IMR-90 (cell line): Measurements from ENCODE around the gene ADAMTS8. TPM values are rescaled to one million over a fixed set of nuclear protein-coding genes. Genes with fewer than 3 reads are reported as not detected.

Experiments
- ATAC-seq: fragments of 200-7000 bp; cut with Tn5 transposase; 2 replicates; pipeline ENCODE4 v1.9.1; 2020; ENCODE audit warnings: low read depth, mild to moderate bottlenecking, moderate library complexity
- BruUV-seq: library from RNA; stranded (reverse); fragments of 400-500 nt; replicated peaks from 2 replicates; lab custom pipeline; 2021; lab: Mats Ljungman, UMichigan
- CTCF ChIA-PET: fragments of 300-600 bp; formaldehyde crosslinking; extraction: SDS; loops from one replicate; lab custom pipeline; 2021; ENCODE audit warnings: antibody characterized with exemption; lab: Yijun Ruan, JAX
- POLR2A ChIA-PET: fragments of 300-600 bp; sonication (Branson Sonifier 250); formaldehyde crosslinking; loops from one replicate; lab custom pipeline; 2022; ENCODE audit warnings: antibody characterized with exemption; ENCODE audit not compliant: unreplicated experiment; lab: Charles Lee
- DNase-seq: peaks from one replicate; pipeline ENCODE4 v3.0.0; 2013
- H2AFZ ChIP-seq: replicated peaks from 2 replicates; pipeline ENCODE3; 2013; ENCODE audit warnings: low read length, mild to moderate bottlenecking; ENCODE audit not compliant: poor library complexity
- H2AK5ac ChIP-seq: 2 replicates; pipeline ENCODE4 v1.6.1; 2013; ENCODE audit warnings: low read depth, low read length, inconsistent platforms
- H2AK9ac ChIP-seq: replicated peaks from 2 replicates; pipeline ENCODE3; 2013; ENCODE audit warnings: mild to moderate bottlenecking, low read depth, low read length, moderate library complexity; ENCODE audit not compliant: poor library complexity
- H2BK120ac ChIP-seq: 2 replicates; pipeline ENCODE4 v1.6.1; 2013; ENCODE audit warnings: low read depth, low read length, inconsistent platforms
- H2BK15ac ChIP-seq: 3 replicates; pipeline ENCODE4 v1.6.1; 2013; ENCODE audit warnings: low read depth, low read length, inconsistent platforms
- H2BK20ac ChIP-seq: 2 replicates; pipeline ENCODE4 v1.6.1; 2013; ENCODE audit warnings: low read depth, mild to moderate bottlenecking, inconsistent platforms, low read length, moderate library complexity
- H2BK5ac ChIP-seq: 2 replicates; pipeline ENCODE4 v1.6.1; 2013; ENCODE audit warnings: mild to moderate bottlenecking, low read depth, low read length, inconsistent platforms; ENCODE audit not compliant: poor library complexity, severe bottlenecking
- H3K14ac ChIP-seq: replicated peaks from 2 replicates; pipeline ENCODE4 v1.6.1; 2013; ENCODE audit warnings: low read depth, low read length, inconsistent platforms
- H3K18ac ChIP-seq: 2 replicates; pipeline ENCODE4 v1.6.1; 2013; ENCODE audit warnings: low read depth, low read length, control low read depth
- H3K23ac ChIP-seq: 2 replicates; pipeline ENCODE4 v1.6.1; 2013; ENCODE audit warnings: low read depth, low read length, inconsistent platforms
- H3K27ac ChIP-seq: 2 replicates; pipeline ENCODE4 v1.5.1; 2013; ENCODE audit warnings: mild to moderate bottlenecking, control low read depth, low read length; ENCODE audit not compliant: insufficient read depth
- H3K27me3 ChIP-seq: 2 replicates; pipeline ENCODE4 v1.6.1; 2013; ENCODE audit warnings: low read length; ENCODE audit not compliant: control insufficient read depth, insufficient read depth
- H3K36me3 ChIP-seq: 2 replicates; pipeline ENCODE4 v1.6.1; 2013; ENCODE audit warnings: low read length, mixed read lengths; ENCODE audit not compliant: control insufficient read depth, insufficient read depth
- H3K4ac ChIP-seq: 2 replicates; pipeline ENCODE4 v1.6.1; 2013; ENCODE audit warnings: low read depth, low read length, inconsistent platforms
- H3K4me1 ChIP-seq: 2 replicates; pipeline ENCODE4 v1.6.1; 2013; ENCODE audit warnings: low read length, mixed read lengths; ENCODE audit not compliant: control insufficient read depth, insufficient read depth
- H3K4me2 ChIP-seq: 2 replicates; pipeline ENCODE4 v1.6.1; 2013; ENCODE audit warnings: low read depth, mild to moderate bottlenecking, control low read depth, low read length, moderate library complexity
- H3K4me3 ChIP-seq: 2 replicates; pipeline ENCODE4 v1.5.1; 2013; ENCODE audit warnings: low read depth, mild to moderate bottlenecking, control low read depth, low read length, moderate library complexity; ENCODE audit not compliant: insufficient read depth
- H3K56ac ChIP-seq: 2 replicates; pipeline ENCODE4 v1.6.1; 2013; ENCODE audit warnings: low read length, inconsistent platforms; ENCODE audit not compliant: insufficient read depth; ENCODE audit errors: extremely low read depth
- H3K79me1 ChIP-seq, 2 experiments: 2 replicates each; pipeline ENCODE4 v1.6.1; 2013; ENCODE audit warnings: low read length in 2 of 2, inconsistent platforms in 1 of 2, low read depth in 1 of 2
- H3K9ac ChIP-seq: 2 replicates; pipeline ENCODE4 v1.6.1; 2013; ENCODE audit warnings: low read depth, low read length, control low read depth
- H3K9me1 ChIP-seq: 2 replicates; pipeline ENCODE4 v1.6.1; 2013; ENCODE audit warnings: low read length, inconsistent platforms; ENCODE audit not compliant: insufficient read depth
- H3K9me3 ChIP-seq: 2 replicates; pipeline ENCODE4 v1.6.1; 2013; ENCODE audit warnings: low read length; ENCODE audit not compliant: control insufficient read depth, insufficient read depth
- H4K20me1 ChIP-seq: 2 replicates; pipeline ENCODE4 v1.6.1; 2013; ENCODE audit warnings: low read length, inconsistent platforms; ENCODE audit not compliant: insufficient read depth
- H4K5ac ChIP-seq: 2 replicates; pipeline ENCODE4 v1.6.1; 2013; ENCODE audit warnings: mild to moderate bottlenecking, low read depth, low read length, control low read depth
- H4K8ac ChIP-seq, 2 experiments: 2 replicates each; pipeline ENCODE4 v1.6.1; 2013; ENCODE audit warnings: low read depth in 2 of 2, low read length in 2 of 2, control low read depth in 1 of 2, inconsistent platforms in 1 of 2
- H4K91ac ChIP-seq: 2 replicates; pipeline ENCODE4 v1.6.1; 2013; ENCODE audit warnings: low read depth, low read length, inconsistent platforms; ENCODE audit not compliant: insufficient read depth
- ELK1 ChIP-seq: fragments of 150-350 bp; IDR thresholded peaks from 2 replicates; pipeline ENCODE4 v1.6.1; 2016; ENCODE audit warnings: low read depth, mild to moderate bottlenecking, low read length, moderate library complexity, borderline replicate concordance
- MAZ ChIP-seq: IDR thresholded peaks from 2 replicates; pipeline ENCODE4 v1.6.1; 2012; ENCODE audit warnings: low read depth, mild to moderate bottlenecking, low read length, improper control_type of control experiment, moderate library complexity, borderline replicate concordance
- SMC3 ChIP-seq: fragments of 150-350 bp; IDR thresholded peaks from 2 replicates; pipeline ENCODE4 v1.6.1; 2016; ENCODE audit warnings: low read depth, mild to moderate bottlenecking, antibody characterized with exemption, low read length, moderate library complexity
- USF2 ChIP-seq: fragments of 150-350 bp; IDR thresholded peaks from 2 replicates; pipeline ENCODE4 v1.6.1; 2017; ENCODE audit warnings: mild to moderate bottlenecking, antibody characterized with exemption, low read length, low read depth
- WGBS, 2 experiments: methylation state at CpG; one replicate each; pipeline versions ENCODE4 v1.1.5 to v1.1.7; 2013; ENCODE audit warnings: missing lambda C conversion rate in 2 of 2; ENCODE audit not compliant: insufficient read length in 1 of 2; ENCODE audit errors: extremely low coverage in 2 of 2; 5-methylcytosine and 5-hydroxymethylcytosine counted together
- dilution Hi-C: fragments of 300-500 bp; cut with HindIII; formaldehyde crosslinking; loops from one replicate; pipeline ENCODE4 v1.14.3; 2018; ENCODE audit warnings: low sequenced_read_pairs; ENCODE audit not compliant: unreplicated experiment
- in situ Hi-C: fragments of 300-500 bp; cut with MboI; formaldehyde crosslinking; loops from 3 replicates; pipeline ENCODE4 v1.14.3; 2019; ENCODE audit warnings: low sequenced_read_pairs, inconsistent platforms, mixed read lengths
- intact Hi-C: fragments of 100-400 bp; cut with micrococcal nuclease; formaldehyde crosslinking; loops from 2 replicates; pipeline ENCODE4 v1.10.0; 2022
- polyA plus RNA-seq, 3 experiments: library from polyadenylated mRNA; depleted of rRNA; stranded (reverse); fragments of >200 nt; gene quantifications; 2 replicates each; pipeline ENCODE4 v1.2.3, GENCODE V29; 2012; ENCODE audit warnings: low replicate concordance in 1 of 3
- total RNA-seq: library from RNA; depleted of rRNA; stranded (reverse); fragments of >200 nt; gene quantifications from 2 replicates; pipeline ENCODE4 v1.2.3, GENCODE V29; 2012

Gene ADAMTS8
- total and polyA plus RNA-seq, 2 of the 4 experiments (the other 2 are of a cell fraction), result under 0.01 to 0.60 TPM

DNA sequence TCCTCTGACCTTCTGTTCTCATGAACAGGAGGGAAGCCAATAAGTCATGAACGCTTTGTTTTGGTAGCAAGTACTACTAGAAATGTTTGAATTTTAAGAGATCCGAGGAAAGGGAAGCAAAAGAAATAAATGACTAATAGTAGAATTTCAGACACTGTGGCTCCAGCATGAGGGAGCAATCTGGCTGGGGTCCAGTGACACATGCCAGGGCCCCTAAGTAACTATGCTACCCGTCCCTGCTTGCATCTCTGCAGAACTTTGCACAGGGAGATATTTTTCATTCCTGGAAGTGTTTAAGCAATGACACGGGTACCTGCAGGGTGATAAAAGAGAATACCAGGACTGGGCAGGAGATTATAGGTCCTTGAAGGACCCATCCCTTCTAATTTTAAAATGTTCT, 7.3 kb upstream of the ADAMTS8 start:
- peak overlapping the region; percentile 16 for H3K18ac ChIP-seq
- 0 out of 2 replicates have a peak, but pooled peaks cover 3% of the 10 kb centered on the region for H3K9me1 ChIP-seq
- H4K91ac ChIP-seq, result peak overlapping the region; percentile 39; the same call in 1 of the 2 replicates
- 0 out of 3 replicates have a peak overlapping the region, but pooled peaks have one; percentile 4 for H2BK15ac ChIP-seq
- TF ChIP-seq SMC3, result peak; percentile 27; the same call in 1 of the 2 replicates
- no peak for TF ChIP-seq ELK1
- TF ChIP-seq MAZ, result no peak
- no peak for TF ChIP-seq USF2
- no peak overlapping the region for H2AFZ ChIP-seq
- CTCF ChIA-PET, result interaction anchor here (1.0 to 5.4 kb wide), 10 partner anchors 15 to 452 kb away, joined by 3 to 95 read pairs (median 4); no protein-coding TSS in a partner anchor
- in situ Hi-C loops, result loop anchor here (5.0 kb wide), 1 partner anchor 417 kb away; no protein-coding TSS in a partner anchor
- DNase-seq, result peak; percentile 31
- no peak overlapping the region for H3K27ac ChIP-seq
- no peak overlapping the region for H3K4me3 ChIP-seq
- intact Hi-C loops, result loop anchor here (1.0 to 10.0 kb wide), 4 partner anchors 337 to 779 kb away; no protein-coding TSS in a partner anchor
- BruUV-seq, result no TSS peak
- H3K4ac ChIP-seq, result peak overlapping the region; percentile 27; the same call in 1 of the 2 replicates
- H3K4me1 ChIP-seq, result peaks cover 9% of the 10 kb centered on the region
- H3K56ac ChIP-seq, result no peak overlapping the region
- H4K8ac ChIP-seq, result peak overlapping the region in 1 of 2 experiments; percentile 46; a peak in 3 of 4 replicates
- ATAC-seq, result no peak
- no peaks in the 10 kb centered on the region for H3K36me3 ChIP-seq
- POLR2A ChIA-PET, result no interaction called here
- H2AK9ac ChIP-seq, result no peak overlapping the region
- H3K14ac ChIP-seq, result peak overlapping the region; percentile 22
- H3K9ac ChIP-seq, result no peak overlapping the region; the same call in 1 of the 2 replicates
- H4K20me1 ChIP-seq, result no peaks in the 10 kb centered on the region
- 0% methylated on average over 1 of the region's 4 CpGs; no CpG with 5 or more reads in 1 of the 2 experiments for WGBS, 2 experiments
- H3K9me3 ChIP-seq, result no peaks in the 10 kb centered on the region
- H3K27me3 ChIP-seq, result no peaks in the 10 kb centered on the region; the same call in 1 of the 2 replicates
- no peaks in the 10 kb centered on the region for H3K79me1 ChIP-seq
- 0 out of 2 replicates have a peak overlapping the region, but pooled peaks have one; percentile 36 for H3K23ac ChIP-seq
- H2BK20ac ChIP-seq, result peak overlapping the region; percentile 43; the same call in 1 of the 2 replicates
- no peak overlapping the region for H2BK5ac ChIP-seq
- H3K4me2 ChIP-seq, result no peak overlapping the region
- peak overlapping the region; percentile 62 for H2BK120ac ChIP-seq
- H4K5ac ChIP-seq, result no peak overlapping the region
- H2AK5ac ChIP-seq, result peak overlapping the region; percentile 11; the same call in 1 of the 2 replicates
- dilution Hi-C loops, result loop anchor here (25.0 kb wide), 1 partner anchor 427 kb away; no protein-coding TSS in a partner anchor
